LNCAP (cell line): Measurements from ENCODE around the gene MRPL40.

Source experiments
- CTCF ChIP-seq: fragments of 450-650 bp; IDR thresholded peaks from 2 replicates; pipeline ENCODE4 v1.5.1; 2017; ENCODE audit warnings: mild to moderate bottlenecking

The MRPL40 gene

GRCh38 chr22:19447330-19448075 is 15.2 kb downstream of the MRPL40 start, which contains the start of gene C22orf39:
Gene C22orf39 (minus strand): TSS chr22:19447711. CDS start chr22:19447688, 23 bp downstream.
- TF ChIP-seq CTCF, result no peak

- no peak for TF ChIP-seq CTCF
Measured at GRCh38 chr22:19448076-19448607, 15.8 kb downstream of the MRPL40 start.

- no peak for TF ChIP-seq CTCF
Measured at GRCh38 chr22:19448739-19449421, 16.5 kb downstream of the MRPL40 start.

GRCh38 chr22:19449422-19449767 is 17.1 kb downstream of the MRPL40 start:
- no peak for TF ChIP-seq CTCF

- no peak for TF ChIP-seq CTCF
Measured at GRCh38 chr22:19450363-19451175, 18.2 kb downstream of the MRPL40 start.

- TF ChIP-seq CTCF, result no peak
Measured at GRCh38 chr22:19451570-19451969, 19.2 kb downstream of the MRPL40 start.

GRCh38 chr22:19453718-19454117 is 21.4 kb downstream of the MRPL40 start:
- no peak for TF ChIP-seq CTCF
